ENCODE data around the gene NGRN.

DNA sequence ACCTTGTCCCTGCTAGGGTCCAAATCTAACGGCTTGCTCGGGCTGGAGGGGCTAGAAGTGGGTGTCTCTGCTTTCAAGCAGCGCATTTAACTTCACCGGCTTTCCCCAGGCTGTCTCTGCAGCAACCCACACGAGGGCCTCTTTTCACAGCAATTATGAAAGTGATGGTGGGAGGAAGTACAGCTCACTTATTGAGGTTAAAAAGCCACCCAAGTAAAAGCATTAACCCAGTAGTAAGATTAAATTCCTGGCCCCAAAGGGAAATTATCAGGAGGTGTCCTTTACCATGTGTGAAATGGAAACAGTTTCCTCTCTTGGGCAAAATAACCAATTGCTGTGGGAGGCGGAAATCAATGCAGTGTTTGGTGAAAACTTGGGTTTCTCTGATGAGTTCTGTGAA is 41.1 kb downstream of the NGRN start:
- TF ChIP-seq POLR2A (IDR thresholded peaks at IDR 0.05; ENCODE audit: low read depth, low read length) (peak; percentile 33; the same call in 1 of the 2 replicates), TAF1 (IDR thresholded peaks at IDR 0.05; ENCODE audit: borderline replicate concordance, low read depth, low read length) (no peak), POLR2AphosphoS5 (IDR thresholded peaks at IDR 0.05; ENCODE audit: low read depth, low read length) (no peak)

All from GM12892 (cell line).